Adrenal gland (tissue), 12 donors: Measurements from ENCODE around the gene RAP1GAP2. TPM values are rescaled to one million over a fixed set of nuclear protein-coding genes. Genes with fewer than 3 reads are reported as not detected.

ENCODE experiments used
- DNase-seq, 7 donors: peaks; one replicate each; pipeline ENCODE4 v3.0.0-alpha.2; 2019 to 2020
- H3K27ac ChIP-seq, 5 donors: fragments of 200-600 bp; sonication (generic) in 4 of 5; 1 replicate in 3 of 5; 2 replicates in 2 of 5; pipeline versions ENCODE4 v1.5.1 to v1.8.0; 2016 to 2020; ENCODE audit warnings: mild to moderate bottlenecking in 1 of 5
- H3K27me3 ChIP-seq: fragments of 200-600 bp; 2 replicates; pipeline ENCODE4 v1.8.0; 2021
- H3K36me3 ChIP-seq, 2 donors: fragments of 200-600 bp; replicated peaks in 1 of 2; 1 replicate in 1 of 2; 2 replicates in 1 of 2; pipeline versions ENCODE4 v1.5.1 to v1.8.0; 2018 to 2022
- H3K4me1 ChIP-seq, 2 donors: fragments of 200-600 bp; replicated peaks in 1 of 2; 1 replicate in 1 of 2; 2 replicates in 1 of 2; pipeline versions ENCODE4 v1.5.1 to v1.8.0; 2018 to 2021
- H3K4me3 ChIP-seq, 4 donors: fragments of 200-600 bp; sonication (generic) in 3 of 4; one replicate each; pipeline ENCODE4 v1.5.1; 2016 to 2018
- H3K9me3 ChIP-seq, 3 donors: fragments of 200-600 bp; sonication (generic) in 1 of 3; replicated peaks in 1 of 3; 1 replicate in 2 of 3; 2 replicates in 1 of 3; pipeline versions ENCODE4 v1.5.1 to v1.8.0; 2016 to 2021
- CTCF ChIP-seq, 6 experiments: fragments of 450-650 bp in 4 of 6; fragments of 200-600 bp in 2 of 6; sonication (generic) in 1 of 6; IDR thresholded peaks; 1 replicate in 5 of 6; 2 replicates in 1 of 6; pipeline versions ENCODE4 v1.5.1 to v1.8.0; 2016 to 2021; ENCODE audit warnings: antibody characterized with exemption in 6 of 6, mild to moderate bottlenecking in 2 of 6, moderate library complexity in 1 of 6
- POLR2A ChIP-seq, 2 donors: fragments of 450-650 bp; IDR thresholded peaks; one replicate each; pipeline ENCODE4 v1.6.1; 2017; ENCODE audit warnings: antibody characterized with exemption in 2 of 2, mild to moderate bottlenecking in 2 of 2, moderate library complexity in 1 of 2
- WGBS, 4 donors: extraction: QIAGEN DNeasy Blood & Tissue Kit in 2 of 4; methylation state at CpG; one replicate each; pipeline versions ENCODE4 v1.1.5 to v1.1.7; 2013 to 2017; 5-methylcytosine and 5-hydroxymethylcytosine counted together
- intact Hi-C, 2 donors: fragments of 100-400 bp; cut with DNase I; formaldehyde crosslinking; loops; one replicate each; pipeline versions ENCODE4 v1.14.1 to v1.15.0; 2022 to 2023
- polyA plus RNA-seq, 3 donors: library from polyadenylated mRNA; stranded (reverse); fragments of 200-250 nt in 2 of 3; fragments of 350-450 nt in 1 of 3; fragmentation: Illumina TruSeq in 1 of 3; extraction: RNeasy Lipid Tissue Mini Kit (QIAGEN cat#74804) in 1 of 3; gene quantifications; one replicate each; pipeline ENCODE4 v1.2.3, GENCODE V29; 2013 to 2014
- total RNA-seq, 9 donors: library from RNA; depleted of rRNA in 4 of 9; stranded (reverse); fragments of >200 nt in 4 of 9; fragments of 120-200 nt in 1 of 9; fragmentation: NEBNext Ultra II Directional in 1 of 9; extraction: Animal tissue kit (Norgen Biotek cat#: 25700) in 1 of 9; gene quantifications; one replicate each; pipeline versions ENCODE4 v1.1.0 to v1.2.4, GENCODE V29; 2013 to 2023
- donor health status: healthy with polysubstance abuse.
- donor health status: Bipolar disorder and iron deficiency.
- donor health status: DM: yes; HTN: yes; CAD: no.
- donor health status: DM: no; HTN: no; CAD: no.
- donor health status: DM: no; HTN: no; CAD: no.
- donor health status: DM: yes; HTN: yes; CAD: no.

Gene RAP1GAP2
- total and polyA plus RNA-seq, 12 donors = 4.2 to 20.4 (median 6.9) TPM

GRCh38 chr17:2828397-2829038 lies 32.3 kb downstream of the RAP1GAP2 start:
- intact Hi-C loops = loop anchor here in 1 of 2 donors (5.0 kb wide), 1 partner anchor 41 kb away; no protein-coding TSS in a partner anchor
- no peaks in the 10 kb centered on the region for H3K27me3 ChIP-seq
- H3K36me3 ChIP-seq = no peaks in the 10 kb centered on the region
- H3K9me3 ChIP-seq = no peaks in the 10 kb centered on the region
- 12 to 23% (median 19%) methylated on average over 11 to 14 of the region's 14 CpGs for WGBS, 4 donors
- DNase-seq = peak; percentile 64 to 82 (median 74)
- H3K4me3 ChIP-seq = no peak overlapping the region
- TF ChIP-seq POLR2A (IDR thresholded peaks at IDR 0.05) (no peak), CTCF (IDR thresholded peaks at IDR 0.05) (peak; percentile 81 to 91 (median 90))
- H3K4me1 ChIP-seq = no peaks in the 10 kb centered on the region
- no peak overlapping the region for H3K27ac ChIP-seq

GRCh38 chr17:2830678-2831077 lies 34.4 kb downstream of the RAP1GAP2 start:
- WGBS, 4 donors = 44 to 71% (median 47%) methylated on average over 2 of the region's 2 CpGs
- no peak for TF ChIP-seq CTCF (IDR thresholded peaks at IDR 0.05)
- TF ChIP-seq POLR2A (IDR thresholded peaks at IDR 0.05) = no peak
- intact Hi-C loops = no loop called here

GRCh38 chr17:2835780-2836179 lies 39.5 kb downstream of the RAP1GAP2 start:
- Histone ChIP-seq H3K4me1 (no peaks in the 10 kb centered on the region), H3K36me3 (no peaks in the 10 kb centered on the region), H3K27ac (no peak overlapping the region), H3K4me3 (no peak overlapping the region), H3K9me3 (no peaks in the 10 kb centered on the region), H3K27me3 (no peaks in the 10 kb centered on the region)
- no peak for TF ChIP-seq CTCF (IDR thresholded peaks at IDR 0.05)
- no peak for TF ChIP-seq POLR2A (IDR thresholded peaks at IDR 0.05)
- WGBS, 4 donors = 60 to 76% (median 70%) methylated on average over 7 to 8 of the region's 8 CpGs
- no peak for DNase-seq
- intact Hi-C loops = no loop called here

More at GRCh38 chr17:2830678-2831077, 34.4 kb downstream of the RAP1GAP2 start:
- Histone ChIP-seq H3K4me3 (no peak overlapping the region), H3K36me3 (no peaks in the 10 kb centered on the region), H3K27me3 (no peaks in the 10 kb centered on the region), H3K27ac (no peak overlapping the region), H3K4me1 (no peaks in the 10 kb centered on the region), H3K9me3 (no peaks in the 10 kb centered on the region)
- DNase-seq = no peak

GRCh38 chr17:2837147-2837561 lies 40.9 kb downstream of the RAP1GAP2 start:
- Histone ChIP-seq H3K9me3 (no peaks in the 10 kb centered on the region), H3K27ac (no peak overlapping the region), H3K4me1 (no peaks in the 10 kb centered on the region), H3K36me3 (no peaks in the 10 kb centered on the region), H3K4me3 (no peak overlapping the region), H3K27me3 (no peaks in the 10 kb centered on the region)
- intact Hi-C loops = no loop called here
- TF ChIP-seq POLR2A (IDR thresholded peaks at IDR 0.05) (no peak), CTCF (IDR thresholded peaks at IDR 0.05) (no peak)
- 62 to 79% (median 68%) methylated on average over 10 of the region's 10 CpGs for WGBS, 4 donors
- DNase-seq = no peak
